Choroid plexus epithelial cell (primary cell): ENCODE results near the gene RICTOR.
A peak's percentile ranks its signal among the peaks of the same experiment; 100 is the strongest.

ENCODE experiments used
- DNase-seq: peaks from one replicate; pipeline ENCODE4 v3.0.0-alpha.2; 2010; ENCODE audit warnings: low read depth
- H3K4me3 ChIP-seq: 2 replicates; pipeline ENCODE4 v1.5.1; 2011; ENCODE audit warnings: low read depth, mild to moderate bottlenecking, control low read depth, low read length, moderate library complexity
- TF ChIP-seq, protein P1 (sequence below): conservative IDR thresholded peaks from 2 replicates; pipeline ENCODE4 v1.5.1; 2011; ENCODE audit warnings: low read depth, mild to moderate bottlenecking, control low read depth, inconsistent platforms, low read length, moderate library complexity

The RICTOR gene

DNA sequence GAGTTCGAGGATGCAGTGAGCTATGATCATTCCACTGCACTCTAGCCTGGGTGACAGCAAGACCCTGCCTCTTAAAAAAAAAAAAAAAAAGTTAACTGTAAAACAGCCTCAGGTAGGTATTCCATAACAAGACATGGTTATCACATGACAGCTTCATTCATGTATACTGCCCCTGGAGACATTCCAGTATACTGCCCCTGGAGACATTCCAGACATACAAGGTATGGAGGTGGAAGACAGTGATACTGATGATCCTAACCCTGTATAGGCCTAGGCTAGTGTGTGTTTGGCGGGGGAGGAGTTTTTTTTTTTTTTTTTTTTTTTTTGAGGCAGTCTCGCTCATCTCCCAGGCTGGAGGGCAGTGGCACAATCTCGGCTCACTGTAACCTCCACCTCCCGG, 105.5 kb downstream of the RICTOR start:
- DNase-seq: no peak
- no peak overlapping the region for H3K4me3 ChIP-seq
- TF ChIP-seq, protein P1, sequence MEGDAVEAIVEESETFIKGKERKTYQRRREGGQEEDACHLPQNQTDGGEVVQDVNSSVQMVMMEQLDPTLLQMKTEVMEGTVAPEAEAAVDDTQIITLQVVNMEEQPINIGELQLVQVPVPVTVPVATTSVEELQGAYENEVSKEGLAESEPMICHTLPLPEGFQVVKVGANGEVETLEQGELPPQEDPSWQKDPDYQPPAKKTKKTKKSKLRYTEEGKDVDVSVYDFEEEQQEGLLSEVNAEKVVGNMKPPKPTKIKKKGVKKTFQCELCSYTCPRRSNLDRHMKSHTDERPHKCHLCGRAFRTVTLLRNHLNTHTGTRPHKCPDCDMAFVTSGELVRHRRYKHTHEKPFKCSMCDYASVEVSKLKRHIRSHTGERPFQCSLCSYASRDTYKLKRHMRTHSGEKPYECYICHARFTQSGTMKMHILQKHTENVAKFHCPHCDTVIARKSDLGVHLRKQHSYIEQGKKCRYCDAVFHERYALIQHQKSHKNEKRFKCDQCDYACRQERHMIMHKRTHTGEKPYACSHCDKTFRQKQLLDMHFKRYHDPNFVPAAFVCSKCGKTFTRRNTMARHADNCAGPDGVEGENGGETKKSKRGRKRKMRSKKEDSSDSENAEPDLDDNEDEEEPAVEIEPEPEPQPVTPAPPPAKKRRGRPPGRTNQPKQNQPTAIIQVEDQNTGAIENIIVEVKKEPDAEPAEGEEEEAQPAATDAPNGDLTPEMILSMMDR: no peak

DNA sequence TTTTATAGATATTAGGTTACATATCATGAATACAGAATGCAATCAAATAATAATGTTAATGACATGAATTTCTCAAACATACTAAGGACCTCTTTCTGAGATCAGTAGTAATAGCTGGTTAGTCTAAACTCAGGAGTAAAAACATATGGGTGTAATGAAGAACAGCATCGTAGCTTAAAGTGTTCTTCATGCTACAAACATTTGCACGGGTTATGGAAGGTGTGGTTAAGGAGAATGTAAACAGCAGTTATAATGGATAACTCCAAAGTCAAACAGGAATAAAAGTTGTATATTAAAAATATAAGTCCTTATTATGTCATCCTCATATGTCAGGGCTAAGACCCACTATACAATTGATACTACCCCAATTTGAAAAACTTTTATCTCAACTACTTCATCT, 112.5 kb downstream of the RICTOR start:
- no peak overlapping the region for H3K4me3 ChIP-seq
- no peak for DNase-seq
- TF ChIP-seq, protein P1: no peak

DNA sequence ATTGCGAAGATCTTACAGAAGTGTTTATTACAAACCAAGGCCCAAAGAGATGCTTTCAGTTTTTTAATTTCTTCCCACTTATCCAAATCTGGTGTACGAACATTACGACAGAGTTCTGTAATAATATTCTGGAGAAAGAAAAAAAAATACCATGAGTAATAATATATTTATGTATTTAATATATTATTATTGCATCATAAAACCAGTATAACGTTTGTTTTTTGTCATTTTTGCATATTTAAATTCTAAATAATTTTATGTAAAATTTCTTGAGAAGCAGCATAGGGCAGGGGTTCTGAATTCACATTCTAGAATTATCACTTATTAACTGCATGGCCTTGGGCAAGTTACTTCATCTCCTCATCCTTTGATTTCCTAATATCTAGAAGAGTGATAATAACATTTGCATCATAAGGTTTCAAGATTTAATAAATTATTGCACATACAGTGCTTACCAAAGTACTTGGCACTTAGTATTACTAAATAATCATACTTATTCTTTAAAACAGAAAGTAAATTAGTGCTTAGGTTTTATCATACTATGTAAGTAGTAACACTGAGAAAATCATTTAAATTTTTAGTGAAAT, 120.7 kb downstream of the RICTOR start:
- H3K4me3 ChIP-seq: no peak overlapping the region
- TF ChIP-seq, protein P1: no peak
- DNase-seq: no peak

DNA sequence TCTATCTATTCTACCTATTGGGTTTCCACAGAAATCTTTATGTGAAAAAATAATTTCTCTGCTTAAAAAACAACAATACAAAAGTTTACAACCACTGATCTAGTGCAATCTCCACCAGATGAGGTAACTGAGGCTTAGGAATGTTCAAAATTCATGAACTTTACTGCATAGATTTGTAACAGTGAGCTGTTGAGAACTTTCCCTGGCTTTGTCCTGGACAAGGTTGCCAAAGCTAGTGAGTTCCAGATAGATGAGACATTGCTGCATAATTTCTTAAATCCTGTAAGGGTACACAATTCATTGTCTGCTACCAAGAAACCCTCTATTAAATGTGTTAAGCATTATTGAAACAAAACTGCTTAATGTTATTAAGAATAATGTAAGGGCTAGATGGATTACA, 125.7 kb downstream of the RICTOR start:
- DNase-seq: peak; percentile 86
- H3K4me3 ChIP-seq: no peak overlapping the region
- TF ChIP-seq, protein P1: no peak

DNA sequence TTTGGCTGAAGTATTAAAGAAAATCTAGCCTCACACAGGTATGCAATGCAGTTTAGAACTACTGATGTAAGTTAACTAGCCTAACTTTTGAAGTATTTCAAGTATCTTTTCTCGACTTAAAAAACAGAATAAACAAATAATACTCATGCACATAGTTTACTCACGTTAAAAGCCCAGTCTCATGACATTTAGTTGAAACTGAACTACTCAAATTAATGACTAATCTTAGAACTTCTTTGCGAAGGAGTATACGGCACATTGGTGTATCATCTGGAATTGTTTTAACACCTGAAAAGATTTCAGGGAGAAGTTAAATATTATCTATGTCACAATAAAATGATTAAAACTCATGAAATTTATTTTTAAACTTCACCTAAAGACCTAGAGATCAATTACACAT, 129.9 kb downstream of the RICTOR start:
- no peak overlapping the region for H3K4me3 ChIP-seq
- TF ChIP-seq, protein P1: no peak
- DNase-seq: no peak

- TF ChIP-seq, protein P1: no peak
- no peak for DNase-seq
- no peak overlapping the region for H3K4me3 ChIP-seq
These were observed 132.3 kb downstream of the RICTOR start for GRCh38 chr5:38941912-38942311.

- no peak overlapping the region for H3K4me3 ChIP-seq
- TF ChIP-seq, protein P1: no peak
- no peak for DNase-seq
These were observed 133.9 kb downstream of the RICTOR start for GRCh38 chr5:38940230-38940858.
